HepG2 (cell line): ENCODE data around the gene KIF6. TPM values are rescaled to one million over a fixed set of nuclear protein-coding genes. Genes with fewer than 3 reads are reported as not detected.

ENCODE experiments used
- ATAC-seq: fragments of 200-7000 bp; cut with Tn5 transposase; 3 replicates; pipeline ENCODE4 v1.9.1; 2020; ENCODE audit warnings: mild to moderate bottlenecking, moderate library complexity
- BruUV-seq: library from RNA; stranded (reverse); fragments of 400-500 nt; replicated peaks from 2 replicates; lab custom pipeline; 2021; lab: Mats Ljungman, UMichigan
- CTCF ChIA-PET: fragments of 300-600 bp; formaldehyde crosslinking; extraction: SDS; loops from one replicate; lab custom pipeline; 2021; ENCODE audit warnings: low total read pairs, inconsistent platforms, low intra/inter-chr PET ratio; lab: Yijun Ruan, JAX
- POLR2A ChIA-PET: fragments of 350-600 bp; sonication (Branson Sonifier 250); formaldehyde crosslinking; loops from one replicate; lab custom pipeline; 2020; ENCODE audit warnings: antibody characterized with exemption, inconsistent platforms; lab: Yijun Ruan, JAX
- DNase-seq: peaks from one replicate; pipeline ENCODE4 v3.0.0-alpha.2; 2015; ENCODE audit warnings: low spot score
- FAIRE-seq: peaks from 3 replicates; lab custom pipeline; 2011; peaks lifted over from hg19 to GRCh38; lab: Jason Lieb, UNC
- H2AFZ ChIP-seq: one replicate; pipeline ENCODE4 v1.6.1; 2011; ENCODE audit warnings: low read length, inconsistent platforms
- H3K27ac ChIP-seq: fragments of 300-600 bp; 3 replicates; pipeline ENCODE4 v1.8.0; 2011; ENCODE audit warnings: mixed run types, mild to moderate bottlenecking, mixed read lengths, low read length, inconsistent platforms; ENCODE audit not compliant: insufficient read depth; ENCODE audit errors: extremely low read length
- H3K27me3 ChIP-seq, 2 experiments: fragments of 200-600 bp in 1 of 2; 2 replicates in 1 of 2; 3 replicates in 1 of 2; pipeline versions ENCODE4 v1.6.0 to v1.8.0; 2011; ENCODE audit warnings: low read length in 2 of 2, mild to moderate bottlenecking in 2 of 2, moderate library complexity in 2 of 2, inconsistent platforms in 1 of 2; ENCODE audit not compliant: insufficient read depth in 2 of 2, control insufficient read depth in 1 of 2
- H3K36me3 ChIP-seq, 2 experiments: fragments of 200-600 bp in 1 of 2; replicated peaks in 1 of 2; 2 replicates in 1 of 2; 3 replicates in 1 of 2; pipeline versions ENCODE4 v1.5.1 to v1.8.0; 2011; ENCODE audit warnings: low read length in 2 of 2, inconsistent platforms in 1 of 2; ENCODE audit not compliant: insufficient read depth in 2 of 2, control insufficient read depth in 1 of 2
- H3K4me1 ChIP-seq: 2 replicates; pipeline ENCODE4 v1.5.1; 2012; ENCODE audit warnings: low read length, inconsistent platforms; ENCODE audit not compliant: insufficient read depth
- H3K4me2 ChIP-seq: 2 replicates; pipeline ENCODE4 v1.6.0; 2011; ENCODE audit warnings: low read depth, low read length, inconsistent platforms
- H3K4me3 ChIP-seq, 3 experiments: fragments of 200-600 bp in 1 of 3; sonication (generic), shearing (Covaris generic) in 1 of 3; replicated peaks in 1 of 3; 2 replicates each; pipeline ENCODE4 v1.5.1; 2011 to 2016; ENCODE audit warnings: low read length in 3 of 3, inconsistent platforms in 2 of 3, low read depth in 2 of 3, mild to moderate bottlenecking in 2 of 3, control low read depth in 1 of 3, mixed read lengths in 1 of 3; ENCODE audit not compliant: insufficient read depth in 1 of 3
- H3K79me2 ChIP-seq: one replicate; pipeline ENCODE4 v1.6.1; 2011; ENCODE audit warnings: low read length, inconsistent platforms; ENCODE audit not compliant: insufficient read depth
- H3K9ac ChIP-seq: 2 replicates; pipeline ENCODE4 v1.6.0; 2011; ENCODE audit warnings: mild to moderate bottlenecking, low read depth, low read length, inconsistent platforms; ENCODE audit not compliant: insufficient read depth
- H3K9me3 ChIP-seq: 2 replicates; pipeline ENCODE4 v1.5.1; 2012; ENCODE audit warnings: mild to moderate bottlenecking, low read length
- H4K20me1 ChIP-seq: 2 replicates; pipeline ENCODE4 v1.6.0; 2011; ENCODE audit warnings: inconsistent platforms, mild to moderate bottlenecking, low read length, moderate library complexity; ENCODE audit not compliant: insufficient read depth
- EZH2 ChIP-seq: conservative IDR thresholded peaks from 2 replicates; pipeline ENCODE4 v1.6.1; 2012; ENCODE audit warnings: mild to moderate bottlenecking, low read depth, low read length, moderate library complexity
- ZNF333 ChIP-seq: sonication (generic); formaldehyde crosslinking; IDR thresholded peaks from 2 replicates; pipeline ENCODE4 v1.4.0; 2020; ENCODE audit warnings: mild to moderate bottlenecking, missing genetic modification reagents, borderline replicate concordance
- WGBS: methylation state at CpG from one replicate; pipeline ENCODE4 v1.1.6; 2017; ENCODE audit warnings: low lambda C conversion rate; 5-methylcytosine and 5-hydroxymethylcytosine counted together
- in situ Hi-C: cut with HindIII; loops from 2 replicates; pipeline ENCODE4 v1.10.0; 2017; ENCODE audit warnings: low pct_unique_long_range_greater_than_20kb; ENCODE audit not compliant: extremely low pct_ligation_motif_present
- intact Hi-C: fragments of 100-400 bp; cut with micrococcal nuclease; formaldehyde crosslinking; loops from one replicate; pipeline ENCODE4 v1.10.0; 2022; ENCODE audit not compliant: unreplicated experiment
- polyA plus RNA-seq, 8 experiments: library from polyadenylated mRNA; depleted of rRNA in 3 of 8; stranded (reverse) in 7 of 8; unstranded in 1 of 8; fragments of >200 nt; fragmentation: Illumina TruSeq in 4 of 8; extraction: Trizol in 4 of 8; gene quantifications; 2 replicates each; pipeline versions ENCODE4 v1.2.1 to v1.2.3, GENCODE V29; 2011 to 2016; ENCODE audit warnings: low read depth in 4 of 8, missing spikeins in 1 of 8, mixed read lengths in 1 of 8; ENCODE audit not compliant: insufficient read depth in 1 of 8
- total RNA-seq, 5 experiments: library from RNA; depleted of rRNA; stranded (reverse); fragments of >200 nt; fragmentation: Illumina TruSeq; extraction: Trizol; gene quantifications; 2 replicates each; pipeline ENCODE4 v1.2.3, GENCODE V29; 2016; ENCODE audit warnings: low read depth in 1 of 5
- TF ChIP-seq, protein P1 (sequence below): sonication (generic); formaldehyde crosslinking; IDR thresholded peaks from 2 replicates; pipeline ENCODE4 v1.8.1; 2022; ENCODE audit warnings: low read depth, mild to moderate bottlenecking, missing genetic modification reagents

The KIF6 gene
- total and polyA plus RNA-seq, 2 of the 13 experiments (the other 11 are each of a cell fraction or from before 2014, with no cell fraction given): 0.04 to 0.27 TPM

DNA sequence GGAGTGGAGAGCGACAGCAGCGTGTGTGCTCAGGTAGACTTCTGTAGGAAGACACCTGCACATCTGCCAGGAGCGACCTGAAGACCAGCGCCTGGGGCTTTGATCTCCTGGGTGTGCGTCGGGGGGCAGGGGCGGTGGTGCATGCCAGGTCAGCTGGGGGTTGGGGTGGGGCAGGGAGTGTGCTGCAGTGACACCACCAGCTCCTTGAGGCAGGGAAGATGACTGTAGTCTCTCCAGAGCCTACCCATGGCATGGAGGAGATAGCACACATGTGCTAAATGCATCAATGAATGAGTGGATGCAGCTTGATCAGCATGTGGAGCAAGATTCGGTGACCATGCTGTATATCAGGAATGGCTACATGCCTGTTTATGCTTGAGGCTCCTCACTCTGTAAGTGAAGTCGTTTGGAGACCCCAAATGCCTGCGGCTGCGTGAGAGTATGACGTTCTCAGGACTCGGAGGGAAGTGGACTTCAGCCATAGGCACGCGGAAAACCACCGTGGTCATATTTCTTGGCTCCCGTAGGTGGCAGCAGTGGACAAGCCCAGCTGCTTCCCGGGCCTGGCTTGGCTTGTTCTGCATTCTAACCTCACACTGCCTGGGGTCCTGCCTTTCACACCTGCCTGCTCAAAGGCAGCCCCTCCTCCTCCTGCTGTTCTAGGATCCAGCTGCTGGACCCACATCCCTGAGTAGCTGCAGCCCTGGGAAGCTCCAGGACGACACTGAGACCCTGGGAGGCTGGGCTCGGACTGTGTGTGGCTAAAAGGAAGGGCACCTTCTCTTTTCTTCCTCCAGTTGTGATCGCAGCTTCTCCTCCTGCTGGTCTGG lies 363.3 kb downstream of the KIF6 start (continued):
- TF ChIP-seq, protein P1, sequence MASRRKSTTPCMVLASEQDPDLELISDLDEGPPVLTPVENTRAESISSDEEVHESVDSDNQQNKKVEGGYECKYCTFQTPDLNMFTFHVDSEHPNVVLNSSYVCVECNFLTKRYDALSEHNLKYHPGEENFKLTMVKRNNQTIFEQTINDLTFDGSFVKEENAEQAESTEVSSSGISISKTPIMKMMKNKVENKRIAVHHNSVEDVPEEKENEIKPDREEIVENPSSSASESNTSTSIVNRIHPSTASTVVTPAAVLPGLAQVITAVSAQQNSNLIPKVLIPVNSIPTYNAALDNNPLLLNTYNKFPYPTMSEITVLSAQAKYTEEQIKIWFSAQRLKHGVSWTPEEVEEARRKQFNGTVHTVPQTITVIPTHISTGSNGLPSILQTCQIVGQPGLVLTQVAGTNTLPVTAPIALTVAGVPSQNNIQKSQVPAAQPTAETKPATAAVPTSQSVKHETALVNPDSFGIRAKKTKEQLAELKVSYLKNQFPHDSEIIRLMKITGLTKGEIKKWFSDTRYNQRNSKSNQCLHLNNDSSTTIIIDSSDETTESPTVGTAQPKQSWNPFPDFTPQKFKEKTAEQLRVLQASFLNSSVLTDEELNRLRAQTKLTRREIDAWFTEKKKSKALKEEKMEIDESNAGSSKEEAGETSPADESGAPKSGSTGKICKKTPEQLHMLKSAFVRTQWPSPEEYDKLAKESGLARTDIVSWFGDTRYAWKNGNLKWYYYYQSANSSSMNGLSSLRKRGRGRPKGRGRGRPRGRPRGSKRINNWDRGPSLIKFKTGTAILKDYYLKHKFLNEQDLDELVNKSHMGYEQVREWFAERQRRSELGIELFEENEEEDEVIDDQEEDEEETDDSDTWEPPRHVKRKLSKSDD: no peak
- TF ChIP-seq EZH2: no peak

DNA sequence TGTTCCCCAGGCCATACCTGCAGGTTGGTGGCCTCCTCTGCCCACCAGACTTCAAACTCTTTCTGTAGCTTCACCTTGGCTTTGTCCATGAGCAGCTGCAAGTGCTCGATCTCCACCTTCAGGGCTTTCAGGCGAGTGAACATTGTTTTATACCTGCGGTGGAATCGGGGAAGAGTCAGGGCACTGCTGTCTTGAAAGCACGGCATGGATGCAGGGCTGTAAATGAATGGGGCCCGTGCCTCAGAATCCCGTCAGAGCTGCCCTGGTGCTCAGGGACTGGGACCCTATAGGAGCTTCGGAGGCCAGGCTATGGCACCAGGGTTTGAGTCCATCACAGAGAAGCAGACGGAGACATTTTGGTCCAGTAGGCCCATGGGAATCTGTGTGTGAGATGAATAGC lies 364.8 kb downstream of the KIF6 start:
- Histone ChIP-seq H3K9ac (no peak overlapping the region), H3K27me3 (no peaks in the 10 kb centered on the region), H2AFZ (no peak overlapping the region), H3K79me2 (no peaks in the 10 kb centered on the region), H3K36me3 (no peaks in the 10 kb centered on the region), H3K27ac (no peak overlapping the region), H3K4me1 (no peaks in the 10 kb centered on the region), H3K9me3 (no peaks in the 10 kb centered on the region), H3K4me2 (no peak overlapping the region), H3K4me3 (no peak overlapping the region), H4K20me1 (no peaks in the 10 kb centered on the region; the same call in 1 of the 2 replicates)
- FAIRE-seq: no peak
- in situ Hi-C loops (no loop called here), intact Hi-C loops (no loop called here)
- 28% methylated on average over 9 of the region's 9 CpGs for WGBS
- ATAC-seq: no peak
- BruUV-seq: no TSS peak
- no peak for TF ChIP-seq ZNF333 (CRISPR knock-in tag)
- no peak for DNase-seq
- CTCF ChIA-PET: no interaction called here
- POLR2A ChIA-PET: no interaction called here
